Measurements from ENCODE around the gene QSOX2. TPM values are rescaled to one million over a fixed set of nuclear protein-coding genes. Genes with fewer than 3 reads are reported as not detected.

Gene QSOX2
- total RNA-seq, 3 donors from 2014 or later (not counting 1 experiment from before 2014, with no cell fraction given), result 10.8 to 16.7 (median 16.6) TPM

- Mint-ChIP-seq H3K27me3 (ENCODE audit: low read depth in 2 of 2) (no peaks in the 10 kb centered on the region), H3K27ac (no peak overlapping the region)
- ATAC-seq, result no peak
Measured at GRCh38 chr9:136249877-136250559, 4.4 kb upstream of the QSOX2 start.

GRCh38 chr9:136248951-136249876, 3.6 kb upstream of the QSOX2 start:
- Histone ChIP-seq H3K4me3 (ENCODE audit: low read length) (no peak overlapping the region), H3K27me3 (ENCODE audit: control insufficient read depth, insufficient read depth, low read length) (no peaks in the 10 kb centered on the region), H3K27ac (ENCODE audit: low read length) (no peak overlapping the region), H3K36me3 (ENCODE audit: control insufficient read depth, insufficient read depth, low read length) (no peaks in the 10 kb centered on the region), H3K9me3 (ENCODE audit: control insufficient read depth, insufficient read depth, low read length) (no peaks in the 10 kb centered on the region), H3K4me1 (ENCODE audit: control insufficient read depth, insufficient read depth, low read length) (peaks cover 15% of the 10 kb centered on the region)
- intact Hi-C loops (cut with micrococcal nuclease), result no loop called here
- no peak for TF ChIP-seq CTCF (IDR thresholded peaks at IDR 0.05)
- WGBS (ENCODE audit: insufficient coverage), result 88% methylated on average over 30 of the region's 30 CpGs
- H3K36me3 Mint-ChIP-seq, result no peaks in the 10 kb centered on the region
- no peak for ATAC-seq
- H3K9me3 Mint-ChIP-seq, result no peaks in the 10 kb centered on the region
- DNase-seq, result no peak
- H3K27me3 Mint-ChIP-seq (ENCODE audit: low read depth in 2 of 2), result no peaks in the 10 kb centered on the region
- H3K4me1 Mint-ChIP-seq, result peaks cover 14% of the 10 kb centered on the region in 2 donors
- no peak overlapping the region for H3K4me3 Mint-ChIP-seq
- no peak overlapping the region for H3K27ac Mint-ChIP-seq

More at GRCh38 chr9:136249877-136250559, 4.4 kb upstream of the QSOX2 start:
- peaks cover 7% of the 10 kb centered on the region for H3K4me1 ChIP-seq (ENCODE audit: control insufficient read depth, insufficient read depth, low read length)
- H3K9me3 ChIP-seq (ENCODE audit: control insufficient read depth, insufficient read depth, low read length), result no peaks in the 10 kb centered on the region
- no peaks in the 10 kb centered on the region for H3K9me3 Mint-ChIP-seq
- H3K4me3 ChIP-seq (ENCODE audit: low read length), result no peak overlapping the region
- no peaks in the 10 kb centered on the region for H3K36me3 ChIP-seq (ENCODE audit: control insufficient read depth, insufficient read depth, low read length)
- H3K4me3 Mint-ChIP-seq, result no peak overlapping the region
- TF ChIP-seq CTCF (IDR thresholded peaks at IDR 0.05), result no peak
- no peaks in the 10 kb centered on the region for H3K36me3 Mint-ChIP-seq
- no peaks in the 10 kb centered on the region for H3K27me3 ChIP-seq (ENCODE audit: control insufficient read depth, insufficient read depth, low read length)
- DNase-seq, result no peak
- 86% methylated on average over 30 of the region's 30 CpGs for WGBS (ENCODE audit: insufficient coverage)
- no peak overlapping the region for H3K27ac ChIP-seq (ENCODE audit: low read length)
- intact Hi-C loops (cut with micrococcal nuclease), result no loop called here
- H3K4me1 Mint-ChIP-seq, result peaks cover 6% of the 10 kb centered on the region in 2 donors

- Mint-ChIP-seq H3K27ac (no peak overlapping the region), H3K4me1 (peaks cover 26% of the 10 kb centered on the region in 2 donors), H3K9me3 (no peaks in the 10 kb centered on the region), H3K27me3 (ENCODE audit: low read depth in 2 of 2) (no peaks in the 10 kb centered on the region), H3K36me3 (no peaks in the 10 kb centered on the region), H3K4me3 (no peak overlapping the region)
- no peak for TF ChIP-seq CTCF (IDR thresholded peaks at IDR 0.05)
- H3K4me3 ChIP-seq (ENCODE audit: low read length), result no peak overlapping the region
- DNase-seq, result no peak
- 94% methylated on average over 24 of the region's 24 CpGs for WGBS (ENCODE audit: insufficient coverage)
- no peak for ATAC-seq
- no peaks in the 10 kb centered on the region for H3K27me3 ChIP-seq (ENCODE audit: control insufficient read depth, insufficient read depth, low read length)
- peaks cover 24% of the 10 kb centered on the region for H3K4me1 ChIP-seq (ENCODE audit: control insufficient read depth, insufficient read depth, low read length)
- no peaks in the 10 kb centered on the region for H3K9me3 ChIP-seq (ENCODE audit: control insufficient read depth, insufficient read depth, low read length)
- intact Hi-C loops (cut with micrococcal nuclease), result no loop called here
- no peak overlapping the region for H3K27ac ChIP-seq (ENCODE audit: low read length)
- H3K36me3 ChIP-seq (ENCODE audit: control insufficient read depth, insufficient read depth, low read length), result no peaks in the 10 kb centered on the region
Measured at GRCh38 chr9:136247947-136248637, 2.5 kb upstream of the QSOX2 start.
